AML-193 (cell line): ENCODE data around the gene HMGB1.

Source experiments
- DNase-seq, 2 experiments: peaks; one replicate each; lab custom pipeline; 2025; lab: John Stamatoyannopoulos, UW

The HMGB1 gene

DNA sequence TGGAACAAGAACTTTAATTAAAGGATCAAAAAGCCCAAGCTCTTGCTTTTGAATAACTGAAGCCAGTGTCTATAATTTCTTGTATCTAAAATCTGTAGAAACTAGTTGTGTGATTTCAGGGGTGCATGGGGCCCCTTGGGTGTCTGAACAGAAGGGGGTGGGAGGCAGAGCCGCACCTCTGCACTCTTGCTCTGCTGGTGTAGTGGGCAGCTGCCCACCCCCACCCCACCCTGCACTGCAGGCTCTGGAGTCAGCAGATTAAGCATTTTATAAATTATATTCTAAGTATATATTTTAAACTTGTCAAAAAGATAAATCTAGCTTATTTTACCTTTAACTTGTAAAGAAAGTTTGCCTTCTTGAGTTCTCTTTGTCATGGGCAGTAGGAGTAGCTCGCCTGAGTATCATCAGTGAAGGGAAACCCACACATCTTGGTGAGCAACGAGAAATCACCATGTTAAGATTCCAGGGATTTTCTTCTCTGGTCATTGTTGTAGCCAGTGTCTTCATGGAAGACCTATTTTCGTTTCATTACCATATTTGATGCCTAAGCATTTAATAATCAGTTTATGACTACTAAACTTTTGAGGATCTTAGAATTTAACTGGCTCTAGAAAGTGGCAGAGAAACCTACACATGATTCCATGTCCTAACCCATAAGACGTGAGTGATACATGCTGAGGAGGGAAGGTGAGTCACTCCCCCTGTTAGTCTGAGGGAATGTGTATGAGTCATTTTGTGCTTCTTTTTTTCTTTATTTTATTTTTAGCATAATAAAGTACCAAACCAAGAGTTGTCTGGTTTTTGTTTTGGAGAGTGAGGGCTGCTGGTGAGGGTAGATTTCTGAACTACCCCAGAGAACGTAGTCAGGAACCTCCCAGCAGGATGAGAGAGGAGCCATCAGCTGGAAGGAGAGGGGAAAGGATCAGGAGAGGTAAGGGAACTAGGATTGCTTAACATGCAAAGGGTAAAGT lies 35.7 kb downstream of the HMGB1 start:
- DNase-seq: peak in 1 of 2 experiments; percentile 40

DNA sequence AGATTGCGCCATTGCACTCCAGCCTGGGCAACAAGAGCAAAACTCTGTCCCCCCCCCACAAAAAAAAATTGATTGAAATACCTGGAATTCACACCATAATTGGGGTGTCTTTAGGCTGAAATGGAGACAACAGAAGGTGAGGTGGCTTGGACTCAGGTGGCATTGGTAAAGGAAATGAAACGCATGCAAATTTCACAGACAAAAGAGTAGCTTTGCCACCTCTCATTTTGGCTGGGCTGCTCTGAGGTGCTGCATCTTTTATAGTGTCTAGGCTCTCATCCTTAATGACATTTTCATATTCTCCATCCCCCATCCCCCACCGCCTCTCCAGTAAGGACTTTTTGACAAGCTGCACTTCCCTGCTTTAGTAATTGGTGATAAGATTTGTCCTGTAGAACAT lies 36.5 kb downstream of the HMGB1 start:
- DNase-seq: no peak

DNA sequence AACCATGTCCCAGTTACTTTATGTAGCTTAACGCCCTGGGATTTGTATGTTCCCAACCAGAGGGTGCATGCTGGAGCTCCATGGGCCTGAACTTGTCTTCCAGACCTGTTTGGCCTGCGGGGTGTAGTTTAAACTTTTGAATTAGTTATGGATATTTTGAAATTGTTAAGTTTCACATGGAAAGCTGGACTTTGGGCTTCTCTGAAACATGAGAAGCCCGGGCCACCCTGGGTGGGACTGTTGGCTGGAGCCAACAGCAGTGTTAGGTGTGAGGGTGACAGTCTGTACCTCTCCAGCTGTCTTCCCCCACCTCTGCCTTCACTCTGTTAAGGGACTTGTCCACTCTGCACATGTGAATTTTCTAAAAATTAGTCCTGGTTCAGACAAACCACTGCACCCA lies 41.8 kb downstream of the HMGB1 start:
- DNase-seq: no peak

DNA sequence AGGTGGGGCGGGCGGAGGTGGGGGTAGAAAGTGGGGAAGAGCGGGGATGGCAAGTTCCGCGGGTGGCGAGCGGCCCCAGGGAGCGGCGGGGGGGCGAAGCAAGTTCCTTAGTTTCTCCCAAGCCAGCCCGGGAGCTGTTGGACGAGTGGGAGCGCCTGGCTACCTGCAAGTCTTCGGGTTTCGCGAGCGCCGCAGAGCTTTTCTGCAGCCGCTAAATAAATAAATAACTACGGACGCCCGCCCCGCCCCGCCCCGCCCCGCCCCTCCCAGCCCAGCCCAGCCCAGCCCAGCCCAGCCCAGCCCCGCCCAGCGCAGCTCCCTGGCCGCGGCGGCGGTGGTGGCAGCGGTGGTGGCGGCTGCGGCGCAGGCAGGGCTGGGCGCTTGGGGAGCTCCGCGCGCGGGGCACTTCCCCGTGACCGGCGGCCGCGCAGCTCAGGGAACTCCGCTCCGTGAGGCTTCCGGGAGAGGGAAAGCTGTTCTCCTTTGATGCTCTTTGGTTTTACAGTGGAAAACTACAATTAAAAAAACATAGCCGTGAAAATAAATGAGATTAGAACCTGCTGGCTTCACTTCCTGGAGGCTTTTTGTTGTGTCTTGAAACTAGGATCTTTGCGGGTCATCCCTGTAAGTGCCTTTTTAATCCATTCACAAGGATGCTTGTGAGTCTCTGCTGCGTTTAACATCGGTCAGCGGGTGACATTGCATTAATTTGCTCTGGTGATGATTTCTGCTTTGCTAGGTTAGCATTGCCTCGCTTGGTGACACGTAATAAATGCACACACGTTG lies 43.5 kb downstream of the HMGB1 start, which contains the start of gene UBE2L5:
Gene UBE2L5, plus strand, starts transcription at position 440 of the 786 bp plus-strand sequence. CDS start 5,498 bp downstream, outside the sequence.
- peak; percentile 70 to 79 for DNase-seq

DNA sequence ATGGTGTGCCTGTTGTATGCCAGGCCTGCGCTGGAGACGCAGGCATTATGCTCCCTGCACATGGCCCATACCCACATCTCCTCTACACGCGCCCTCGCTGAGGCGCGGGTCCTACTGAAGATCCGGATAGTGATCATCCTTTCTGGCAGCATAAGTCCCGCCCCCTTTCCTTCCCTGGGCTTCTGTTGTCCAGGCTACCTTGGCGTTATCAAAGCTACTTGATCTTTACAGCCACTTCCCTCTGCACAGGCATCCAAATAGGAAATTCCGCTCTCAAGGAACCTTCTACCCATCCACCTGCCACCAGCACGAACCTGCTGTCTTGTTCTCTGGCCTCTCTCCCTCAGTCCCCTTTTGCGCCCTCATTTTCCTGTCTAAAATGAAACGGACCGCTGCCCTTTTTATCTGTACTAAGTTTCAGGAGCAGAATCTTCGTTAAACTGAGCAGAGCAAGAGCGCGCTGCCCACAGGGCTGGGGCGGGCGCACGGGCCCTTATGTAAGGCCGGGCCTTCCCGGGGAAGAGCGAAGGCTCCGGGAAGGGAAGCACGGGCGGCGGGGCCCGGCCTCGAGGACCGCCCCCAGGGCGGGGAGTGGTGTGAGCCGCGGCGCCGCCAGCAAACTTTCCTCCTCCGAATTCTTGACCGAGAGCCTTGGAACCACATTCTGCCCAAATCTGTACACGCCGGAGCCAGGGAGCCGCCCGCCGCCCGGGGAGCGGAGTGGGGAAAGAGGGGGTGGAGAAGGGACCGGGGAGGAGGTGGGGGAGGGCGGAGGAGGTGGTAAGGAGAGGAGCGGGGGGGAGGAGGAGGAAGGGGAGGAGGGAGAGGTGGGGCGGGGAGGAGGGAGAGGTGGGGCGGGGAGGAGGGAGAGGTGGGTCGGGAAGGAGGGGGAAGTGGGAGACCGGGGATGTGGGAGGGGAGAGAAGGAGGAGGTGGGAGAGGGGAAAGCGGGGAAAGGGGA lies 44.4 kb downstream of the HMGB1 start:
- DNase-seq: peak; percentile 79 to 80

DNA sequence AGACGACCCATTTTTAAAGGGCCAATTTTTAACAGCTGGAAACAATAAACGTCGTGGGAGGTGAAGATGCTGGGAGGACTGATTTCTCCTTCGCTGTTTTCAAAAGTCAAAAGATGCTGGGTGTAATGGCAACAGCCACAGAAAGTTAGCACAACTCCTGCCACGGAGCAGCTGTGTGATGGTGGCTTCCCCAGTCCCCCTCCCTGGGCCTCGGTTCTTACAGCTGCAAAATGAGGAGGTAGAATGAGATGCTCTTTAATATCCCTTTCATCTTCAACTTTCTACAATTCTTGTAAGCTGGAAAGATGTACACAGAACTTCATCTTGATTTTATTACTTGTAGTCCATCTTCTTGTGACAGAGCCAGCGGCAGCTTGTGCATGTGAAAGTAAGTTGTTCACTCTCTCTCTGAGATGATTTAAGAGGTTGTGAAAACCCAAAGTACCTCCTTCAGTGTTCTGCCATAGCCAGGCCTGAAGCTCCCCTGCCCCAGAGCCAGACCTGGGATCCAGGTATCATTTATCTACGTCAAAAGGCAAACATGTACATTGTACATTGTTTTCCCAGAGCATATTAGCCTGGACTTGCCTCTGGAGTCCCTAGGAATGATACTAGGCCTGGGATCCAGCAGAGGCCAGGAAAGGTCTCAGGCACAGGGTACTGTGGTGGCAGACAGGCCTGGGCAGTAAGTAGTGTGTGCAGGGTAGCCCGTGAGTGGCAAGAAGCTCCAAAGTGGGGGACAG lies 46.8 kb downstream of the HMGB1 start:
- no peak for DNase-seq

DNA sequence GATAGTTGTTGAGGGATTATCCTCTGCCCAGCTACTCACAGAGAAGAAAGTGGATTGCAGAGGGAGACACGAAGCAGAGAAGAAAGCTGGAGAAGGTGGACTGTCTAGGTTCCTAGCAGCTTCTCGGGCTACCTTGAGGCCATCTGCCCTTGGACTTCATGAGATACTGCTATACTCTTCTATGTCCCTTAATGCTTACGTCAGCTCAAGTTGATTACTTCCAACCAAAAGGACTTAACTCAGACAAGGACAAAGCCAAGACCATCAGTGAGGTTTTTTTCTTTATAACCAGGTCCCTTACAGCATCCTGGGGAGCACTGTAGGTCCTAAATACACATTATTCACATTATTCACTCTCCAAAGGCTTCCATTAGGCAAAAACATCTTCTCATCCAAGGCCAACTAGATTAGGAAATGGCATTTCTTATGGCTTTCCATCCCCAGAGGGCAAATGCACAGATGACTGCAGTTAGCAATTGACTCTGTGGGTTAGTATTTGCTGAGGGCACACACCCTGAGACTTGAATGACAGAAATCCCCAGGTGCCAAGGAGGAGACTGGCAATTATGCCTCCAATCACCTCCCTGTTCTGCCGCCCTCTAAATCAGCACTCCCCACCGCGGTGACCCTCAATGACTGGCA lies 47.5 kb downstream of the HMGB1 start:
- DNase-seq: no peak

DNA sequence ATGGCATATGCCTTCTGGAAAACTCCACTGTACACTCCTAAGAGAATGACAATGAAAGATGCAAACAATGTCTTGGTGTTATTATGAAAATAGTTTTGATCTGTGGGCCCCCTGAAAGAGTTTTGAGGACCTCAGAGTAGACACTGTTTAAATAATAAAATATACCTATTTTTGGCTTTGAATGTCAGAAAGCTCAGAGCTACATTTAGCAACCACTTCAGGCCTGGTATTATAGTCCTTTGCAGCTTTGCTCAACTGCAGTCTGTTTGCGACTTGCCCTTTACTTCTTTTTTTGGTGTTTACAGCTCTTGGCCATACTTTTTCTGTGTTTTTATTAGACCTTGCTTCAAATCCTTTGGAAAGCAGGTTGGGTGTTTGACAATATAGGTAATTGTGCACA lies 49.3 kb downstream of the HMGB1 start:
- DNase-seq: no peak

DNA sequence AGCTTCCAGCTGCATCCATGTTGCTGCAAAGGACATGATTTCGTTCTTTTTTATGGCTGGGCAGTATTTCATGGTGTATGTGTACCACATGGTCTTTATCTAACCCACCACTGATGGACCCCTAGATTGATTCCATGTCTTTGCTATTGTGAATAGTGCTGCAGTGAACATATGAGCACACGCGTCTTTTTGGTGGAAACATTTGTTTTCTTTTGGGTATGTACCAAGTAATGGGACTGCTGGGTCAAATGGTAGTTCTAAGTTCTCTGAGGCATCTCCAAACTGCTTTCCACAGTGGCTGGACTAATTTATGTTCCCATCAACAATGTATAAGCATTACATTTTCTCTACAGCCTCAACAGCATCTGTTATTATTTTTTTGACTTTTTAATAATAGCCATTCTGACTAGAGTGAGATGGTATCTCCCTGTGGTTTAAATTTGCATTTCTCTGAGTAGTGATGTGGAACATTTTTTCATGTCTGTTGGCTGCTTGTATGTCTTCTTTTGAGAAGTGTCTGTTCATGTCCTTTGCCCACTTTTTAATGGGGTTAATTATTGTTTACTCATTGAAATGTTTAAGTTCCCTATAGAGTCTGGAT lies 50.2 kb downstream of the HMGB1 start:
- DNase-seq: no peak

DNA sequence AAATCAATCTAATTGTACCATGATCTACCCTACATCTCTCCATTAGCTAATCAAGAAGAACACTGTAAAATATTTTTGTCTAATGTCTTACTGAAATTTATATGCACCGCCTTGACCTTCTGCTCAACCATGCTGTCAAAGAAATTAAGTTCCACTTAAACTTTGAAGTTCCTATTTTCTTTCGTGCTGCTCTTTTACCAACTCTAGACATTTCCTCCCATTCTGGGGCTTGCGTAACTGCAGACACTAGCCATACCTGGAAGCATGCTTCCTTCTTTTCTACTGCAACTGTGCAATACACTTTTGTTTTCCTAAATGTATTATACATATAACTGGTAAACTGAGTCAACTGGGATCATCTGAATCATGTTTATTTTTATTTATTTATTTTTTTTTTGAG lies 51.9 kb downstream of the HMGB1 start:
- DNase-seq: peak; percentile 78 to 83

DNA sequence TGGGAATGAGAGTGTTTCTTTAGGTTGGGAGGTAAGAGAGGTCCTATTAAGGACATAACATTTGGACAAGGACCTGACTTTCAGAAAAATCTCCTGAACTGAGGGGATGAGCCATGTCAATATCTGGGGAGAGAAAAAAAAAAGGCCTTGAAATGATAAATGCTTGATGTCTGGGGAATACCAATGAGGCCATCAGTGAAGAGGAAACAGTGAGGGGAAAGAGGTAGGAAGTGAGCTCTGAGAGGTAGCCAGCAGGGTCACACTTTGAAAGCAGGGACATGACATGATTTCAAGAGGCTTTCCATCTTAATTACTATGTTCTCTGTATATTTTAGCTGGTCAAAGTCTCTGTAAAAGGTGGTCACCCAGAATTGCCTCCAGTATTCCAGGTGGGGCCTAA lies 53.4 kb downstream of the HMGB1 start:
- no peak for DNase-seq

DNA sequence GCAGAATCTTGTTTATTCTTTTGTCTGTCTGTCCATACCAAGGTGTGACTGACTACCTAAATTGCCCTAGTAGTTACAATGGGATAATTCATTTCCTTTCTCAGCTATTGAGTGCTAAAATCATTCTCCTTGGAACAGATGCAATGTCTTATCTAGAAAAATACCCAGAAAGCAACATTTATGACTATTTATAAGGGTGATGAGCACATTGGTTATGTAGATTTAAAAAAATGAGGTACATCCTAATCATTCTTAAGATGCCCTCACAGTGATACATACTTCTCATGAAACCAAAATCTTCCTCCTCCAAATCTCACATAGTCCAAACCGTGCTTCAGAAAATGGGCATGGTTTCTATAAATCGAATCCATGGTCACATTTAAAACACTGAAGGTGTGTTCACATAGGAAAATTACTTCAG lies 55.0 kb downstream of the HMGB1 start:
- DNase-seq: no peak

DNA sequence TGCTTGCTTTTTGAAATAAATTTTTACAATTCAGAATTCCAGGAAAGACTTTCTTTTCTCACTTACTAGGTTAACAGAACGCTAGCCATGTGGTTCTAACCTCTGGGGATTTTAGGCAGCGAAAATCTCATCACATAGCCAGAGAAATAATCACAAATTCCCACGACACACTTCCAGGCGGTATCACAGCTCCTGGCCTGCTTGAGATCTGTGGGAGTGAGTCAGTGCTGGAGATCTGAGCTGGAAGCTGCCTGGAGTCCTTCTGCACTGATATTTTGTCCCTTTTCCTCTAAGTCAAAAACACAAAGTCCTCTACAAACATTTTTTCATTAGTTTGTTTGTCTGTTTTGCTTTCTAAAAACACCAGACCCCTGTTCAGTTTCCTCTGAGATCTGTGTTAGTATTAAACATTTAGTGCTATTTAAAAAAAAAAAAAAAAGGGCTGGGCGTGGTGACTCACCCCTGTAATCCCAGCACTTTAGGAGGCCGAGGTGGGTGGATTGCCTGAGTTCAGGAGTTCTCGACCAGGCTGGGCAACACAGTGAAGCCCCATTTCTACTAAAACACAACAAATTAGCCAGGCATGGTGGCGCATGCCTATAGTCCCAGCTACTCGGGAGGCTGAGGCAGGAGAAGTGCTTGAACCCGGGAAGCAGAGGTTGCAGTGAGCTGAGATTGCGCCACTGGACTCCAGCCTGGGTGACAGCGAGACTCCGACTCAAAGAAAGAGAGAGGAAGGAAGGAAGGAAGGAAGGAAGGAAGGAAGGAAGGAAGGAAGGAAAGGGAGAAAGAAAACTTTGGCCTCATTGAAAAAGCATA lies 55.6 kb downstream of the HMGB1 start:
- no peak for DNase-seq

DNA sequence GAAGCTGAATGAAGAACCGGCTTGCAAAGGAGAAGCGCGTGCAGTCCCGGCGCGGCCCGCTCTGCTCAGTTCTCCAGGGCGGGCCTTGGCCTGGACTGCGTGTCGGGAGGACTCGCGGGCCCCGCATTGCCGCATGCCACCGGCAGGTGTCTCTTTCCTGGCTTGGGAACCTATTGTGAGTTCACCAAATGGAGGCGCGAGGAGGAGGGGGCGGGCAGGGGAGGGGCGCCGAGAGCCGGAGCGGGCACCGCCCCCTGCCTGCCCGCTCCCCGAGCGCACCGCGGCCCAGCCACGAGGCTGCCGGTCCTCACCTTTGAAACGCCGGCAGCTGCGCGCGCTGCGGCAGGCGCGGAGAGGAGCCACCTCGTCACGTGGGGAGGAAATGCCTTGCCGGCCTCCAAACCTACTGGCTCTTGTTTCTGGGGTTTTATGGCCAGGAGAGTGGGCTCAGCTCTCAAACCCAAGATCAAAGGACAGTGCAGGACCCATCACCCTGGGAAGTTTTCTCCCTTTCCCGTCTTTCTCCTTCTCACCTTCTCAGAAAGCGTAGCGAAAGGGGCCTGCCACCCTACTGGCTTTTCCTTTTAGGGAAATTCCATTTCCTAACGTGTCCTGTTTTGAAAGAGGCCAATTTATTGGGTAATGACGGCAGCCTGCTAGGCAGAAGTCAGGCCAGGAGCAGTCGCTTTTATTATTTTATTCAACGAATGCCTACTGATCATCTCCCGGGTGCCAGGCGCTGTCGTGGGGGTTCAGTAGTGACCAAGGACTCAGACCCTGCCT lies 57.2 kb downstream of the HMGB1 start:
- peak; percentile 89 to 94 for DNase-seq

DNA sequence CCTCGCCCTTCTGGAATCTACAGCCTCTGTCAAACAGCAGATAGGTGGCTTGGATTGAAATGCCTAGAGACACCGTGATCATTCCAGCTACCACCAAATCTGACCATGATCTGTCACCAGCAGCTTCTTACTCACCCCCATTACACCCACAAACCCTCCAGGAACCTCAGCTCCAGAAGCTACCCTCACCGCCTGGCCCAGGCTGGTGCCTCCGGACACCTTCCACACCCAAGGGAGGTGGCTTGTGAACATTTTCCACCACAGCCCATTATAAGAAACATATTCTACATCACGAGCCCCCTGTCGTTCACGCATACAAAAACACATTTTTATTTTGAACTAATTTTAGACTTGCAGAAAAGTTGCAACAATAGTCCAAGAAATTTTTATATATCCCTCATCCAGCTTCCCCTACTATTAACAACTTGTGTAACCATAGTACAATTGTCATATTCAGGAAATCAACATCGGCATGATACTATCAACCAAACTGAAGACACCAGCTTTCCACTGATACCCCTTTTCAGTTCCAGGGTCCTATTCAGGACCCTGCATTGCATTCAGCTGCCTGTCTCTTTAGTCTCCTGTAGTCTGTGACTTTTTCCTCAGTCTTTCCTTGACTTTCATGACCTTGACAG lies 58.8 kb downstream of the HMGB1 start:
- DNase-seq: no peak
